Measurements from ENCODE around the gene FAM50B.

DNA sequence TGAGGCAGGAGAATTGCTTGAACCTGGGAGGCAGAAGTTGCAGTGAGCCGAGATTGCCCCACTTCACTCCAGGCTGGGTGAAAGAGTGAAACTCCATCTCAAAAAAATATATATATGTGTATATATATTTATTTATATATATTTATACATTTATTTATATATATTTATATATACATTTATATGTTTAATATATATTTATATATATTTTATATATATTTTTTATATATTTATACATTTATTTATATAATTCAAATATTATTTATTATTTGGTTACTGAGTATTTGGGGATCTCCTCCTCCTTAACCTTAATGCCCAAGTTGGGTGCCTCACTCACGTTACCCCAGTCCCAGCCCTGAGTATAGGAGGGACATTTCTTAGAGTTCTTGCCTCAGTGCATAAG is 2.7 kb downstream of the FAM50B start:
- TF ChIP-seq EZH2phosphoT487 (IDR thresholded peaks at IDR 0.05; ENCODE audit: borderline replicate concordance): no peak
- TF ChIP-seq, protein P1, sequence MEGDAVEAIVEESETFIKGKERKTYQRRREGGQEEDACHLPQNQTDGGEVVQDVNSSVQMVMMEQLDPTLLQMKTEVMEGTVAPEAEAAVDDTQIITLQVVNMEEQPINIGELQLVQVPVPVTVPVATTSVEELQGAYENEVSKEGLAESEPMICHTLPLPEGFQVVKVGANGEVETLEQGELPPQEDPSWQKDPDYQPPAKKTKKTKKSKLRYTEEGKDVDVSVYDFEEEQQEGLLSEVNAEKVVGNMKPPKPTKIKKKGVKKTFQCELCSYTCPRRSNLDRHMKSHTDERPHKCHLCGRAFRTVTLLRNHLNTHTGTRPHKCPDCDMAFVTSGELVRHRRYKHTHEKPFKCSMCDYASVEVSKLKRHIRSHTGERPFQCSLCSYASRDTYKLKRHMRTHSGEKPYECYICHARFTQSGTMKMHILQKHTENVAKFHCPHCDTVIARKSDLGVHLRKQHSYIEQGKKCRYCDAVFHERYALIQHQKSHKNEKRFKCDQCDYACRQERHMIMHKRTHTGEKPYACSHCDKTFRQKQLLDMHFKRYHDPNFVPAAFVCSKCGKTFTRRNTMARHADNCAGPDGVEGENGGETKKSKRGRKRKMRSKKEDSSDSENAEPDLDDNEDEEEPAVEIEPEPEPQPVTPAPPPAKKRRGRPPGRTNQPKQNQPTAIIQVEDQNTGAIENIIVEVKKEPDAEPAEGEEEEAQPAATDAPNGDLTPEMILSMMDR (conservative IDR thresholded peaks at IDR 0.05; ENCODE audit: low read length): no peak
